Measurements from ENCODE around the gene MAP3K6.

MAP3K6 gene

DNA sequence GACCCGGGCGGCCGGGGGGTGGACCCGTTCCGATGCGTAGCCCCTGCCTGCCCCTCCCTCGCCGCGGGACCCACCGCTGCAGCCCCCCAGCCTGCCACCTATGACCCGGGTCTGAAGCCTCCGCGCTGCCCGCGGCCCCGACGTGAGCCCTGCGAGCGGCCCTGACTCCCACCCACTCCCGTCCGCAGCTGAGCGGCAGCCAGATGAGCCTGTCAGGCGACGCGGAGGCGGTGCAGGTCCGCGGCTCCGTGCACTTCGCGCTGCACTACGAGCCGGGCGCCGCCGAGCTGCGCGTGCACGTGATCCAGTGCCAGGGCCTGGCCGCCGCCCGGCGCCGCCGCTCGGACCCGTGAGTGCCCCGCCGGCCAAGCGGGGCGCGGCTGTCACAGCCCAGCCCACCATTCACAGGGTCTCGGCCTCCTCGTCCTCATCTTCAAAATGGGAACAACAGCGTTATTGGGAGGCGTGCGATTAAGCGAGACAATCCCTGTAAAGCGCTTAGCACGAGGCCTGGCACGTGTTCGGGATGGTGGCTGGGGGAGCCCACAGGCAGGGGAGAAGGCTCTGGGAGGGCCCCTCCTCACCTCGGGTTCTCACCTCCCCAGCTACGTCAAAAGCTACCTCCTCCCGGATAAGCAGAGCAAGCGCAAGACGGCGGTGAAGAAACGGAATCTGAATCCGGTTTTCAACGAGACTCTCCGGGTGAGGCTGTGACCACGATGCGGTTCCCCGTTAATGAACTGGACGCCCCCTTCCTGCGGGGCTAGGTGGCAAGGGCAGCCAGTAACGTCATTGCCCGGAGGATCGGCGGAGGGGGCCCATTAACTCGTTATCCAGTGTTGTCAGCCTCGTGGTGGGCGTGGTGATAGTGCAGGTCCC, 16.7 kb downstream of the MAP3K6 start:
- Histone ChIP-seq H3K27ac (no peak overlapping the region), H3K27me3 (peaks cover 0 to 31% of the 10 kb centered on the region in 2 donors), H3K4me3 (peak overlapping the region; percentile 39 to 50), H3K9me3 (no peaks in the 10 kb centered on the region), H3K4me1 (peaks cover 0 to 29% (median 26%) of the 10 kb centered on the region in 4 donors), H3K36me3 (peaks cover 1 to 23% (median 14%) of the 10 kb centered on the region in 3 donors)
- DNase-seq: no peak
- TF ChIP-seq, protein P1, sequence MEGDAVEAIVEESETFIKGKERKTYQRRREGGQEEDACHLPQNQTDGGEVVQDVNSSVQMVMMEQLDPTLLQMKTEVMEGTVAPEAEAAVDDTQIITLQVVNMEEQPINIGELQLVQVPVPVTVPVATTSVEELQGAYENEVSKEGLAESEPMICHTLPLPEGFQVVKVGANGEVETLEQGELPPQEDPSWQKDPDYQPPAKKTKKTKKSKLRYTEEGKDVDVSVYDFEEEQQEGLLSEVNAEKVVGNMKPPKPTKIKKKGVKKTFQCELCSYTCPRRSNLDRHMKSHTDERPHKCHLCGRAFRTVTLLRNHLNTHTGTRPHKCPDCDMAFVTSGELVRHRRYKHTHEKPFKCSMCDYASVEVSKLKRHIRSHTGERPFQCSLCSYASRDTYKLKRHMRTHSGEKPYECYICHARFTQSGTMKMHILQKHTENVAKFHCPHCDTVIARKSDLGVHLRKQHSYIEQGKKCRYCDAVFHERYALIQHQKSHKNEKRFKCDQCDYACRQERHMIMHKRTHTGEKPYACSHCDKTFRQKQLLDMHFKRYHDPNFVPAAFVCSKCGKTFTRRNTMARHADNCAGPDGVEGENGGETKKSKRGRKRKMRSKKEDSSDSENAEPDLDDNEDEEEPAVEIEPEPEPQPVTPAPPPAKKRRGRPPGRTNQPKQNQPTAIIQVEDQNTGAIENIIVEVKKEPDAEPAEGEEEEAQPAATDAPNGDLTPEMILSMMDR (IDR thresholded peaks at IDR 0.05): peak in 1 of 2 experiments; percentile 4
- intact Hi-C loops (cut with DNase I; ENCODE audit: low total_unique reads): loop anchor here (10.0 kb wide), 1 partner anchor 45 kb away; no protein-coding TSS in a partner anchor

DNA sequence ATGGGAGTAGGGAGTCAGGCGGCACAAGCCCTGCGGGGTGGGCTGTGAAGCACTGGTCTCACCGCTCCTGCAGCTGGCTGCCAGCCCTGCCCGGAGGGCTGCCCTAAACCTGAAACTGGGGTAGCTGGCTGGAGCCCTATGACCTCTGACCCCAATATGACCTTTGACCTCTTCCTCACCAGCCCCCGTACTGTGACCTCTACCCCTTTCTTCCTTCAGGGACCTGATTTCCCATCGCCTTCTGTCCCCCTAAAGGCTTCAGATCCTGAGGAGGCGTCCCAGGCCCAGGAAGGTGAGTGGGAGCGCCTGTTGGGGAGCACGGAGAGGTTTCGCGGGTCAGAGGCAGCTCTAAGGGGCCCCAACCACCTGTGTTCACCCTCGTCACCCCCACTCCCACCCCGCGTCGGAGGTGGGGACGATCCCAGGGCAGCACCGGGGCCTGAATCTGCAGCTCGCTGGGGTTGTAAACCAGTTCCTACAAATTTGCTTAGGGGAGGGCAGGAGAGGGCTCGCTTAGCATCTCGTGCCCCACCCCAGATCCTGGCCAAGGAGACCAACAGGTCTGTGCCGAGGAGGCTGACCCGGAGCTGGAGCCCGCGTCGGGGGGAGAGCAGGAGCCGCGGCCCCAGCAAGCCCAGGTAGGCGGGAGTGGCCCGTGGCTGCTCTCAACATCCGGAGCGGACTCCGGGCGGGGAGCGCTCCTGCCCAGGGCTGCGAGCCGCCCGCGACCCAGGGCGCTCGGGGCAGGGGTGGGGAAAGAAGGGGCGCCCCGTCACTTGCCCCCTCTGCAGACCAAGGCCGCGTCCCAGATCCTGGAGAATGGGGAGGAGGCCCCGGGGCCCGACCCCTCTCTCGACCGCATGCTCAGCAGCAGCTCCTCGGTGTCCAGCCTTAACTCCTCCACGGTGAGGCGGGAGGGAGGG, 17.6 kb downstream of the MAP3K6 start:
- Histone ChIP-seq H3K9me3 (no peaks in the 10 kb centered on the region), H3K36me3 (peaks cover 0 to 14% (median 7%) of the 10 kb centered on the region in 3 donors), H3K27ac (no peak overlapping the region), H3K27me3 (peaks cover 0 to 31% of the 10 kb centered on the region in 2 donors), H3K4me1 (peaks cover 0 to 29% (median 26%) of the 10 kb centered on the region in 4 donors), H3K4me3 (peak overlapping the region; percentile 39 to 50)
- TF ChIP-seq, protein P1 (IDR thresholded peaks at IDR 0.05): no peak
- DNase-seq: no peak
- intact Hi-C loops (cut with DNase I; ENCODE audit: low total_unique reads): no loop called here

DNA sequence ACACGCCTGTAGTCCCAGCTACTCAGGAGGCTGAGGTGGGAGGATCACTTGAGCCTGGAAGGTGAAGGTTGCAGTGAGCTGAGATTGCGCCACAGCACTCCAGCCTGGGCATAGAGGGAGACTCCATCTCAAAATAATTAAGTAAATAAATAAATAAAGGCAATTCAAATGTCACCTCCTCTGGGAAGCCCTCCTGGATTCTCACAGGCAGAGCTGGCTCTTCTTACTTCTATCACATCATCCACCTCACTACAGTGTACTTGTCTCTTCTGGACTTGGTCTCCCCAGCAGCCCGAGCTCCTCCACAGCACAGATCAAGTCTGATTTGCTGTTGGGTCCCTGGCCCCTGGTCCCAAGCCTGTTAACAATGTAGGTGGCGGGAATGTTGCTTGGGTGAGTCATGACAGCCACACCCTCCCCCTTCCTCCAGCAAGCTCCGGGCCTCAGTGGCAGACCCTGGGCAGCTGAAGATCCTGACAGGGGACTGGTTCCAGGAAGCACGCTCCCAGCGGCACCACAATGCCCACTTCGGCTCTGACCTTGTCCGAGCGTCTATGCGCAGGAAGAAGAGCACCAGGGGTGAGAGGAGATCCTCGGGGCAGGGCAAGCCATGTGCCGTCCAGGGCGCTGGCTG, 19.7 kb downstream of the MAP3K6 start:
- DNase-seq: no peak
- H3K27ac ChIP-seq: no peak overlapping the region

GRCh38 chr1:27346357-27346756, 20.4 kb downstream of the MAP3K6 start:
- H3K4me1 ChIP-seq: peaks cover 0 to 27% (median 23%) of the 10 kb centered on the region in 4 donors
- H3K4me3 ChIP-seq: no peak overlapping the region
- H3K9me3 ChIP-seq: no peaks in the 10 kb centered on the region
- H3K27me3 ChIP-seq: peaks cover 0 to 31% of the 10 kb centered on the region in 2 donors
- DNase-seq: no peak
- intact Hi-C loops (cut with DNase I; ENCODE audit: low total_unique reads): no loop called here
- TF ChIP-seq, protein P1 (IDR thresholded peaks at IDR 0.05): no peak
- no peak overlapping the region for H3K27ac ChIP-seq
- no peaks in the 10 kb centered on the region for H3K36me3 ChIP-seq

More for the DNA sequence above, 19.7 kb downstream of the MAP3K6 start:
- Histone ChIP-seq H3K4me3 (no peak overlapping the region), H3K36me3 (no peaks in the 10 kb centered on the region), H3K9me3 (no peaks in the 10 kb centered on the region), H3K27me3 (peaks cover 0 to 31% of the 10 kb centered on the region in 2 donors), H3K4me1 (peaks cover 0 to 29% (median 26%) of the 10 kb centered on the region in 4 donors)
- intact Hi-C loops (cut with DNase I; ENCODE audit: low total_unique reads): no loop called here
- TF ChIP-seq, protein P1 (IDR thresholded peaks at IDR 0.05): no peak

DNA sequence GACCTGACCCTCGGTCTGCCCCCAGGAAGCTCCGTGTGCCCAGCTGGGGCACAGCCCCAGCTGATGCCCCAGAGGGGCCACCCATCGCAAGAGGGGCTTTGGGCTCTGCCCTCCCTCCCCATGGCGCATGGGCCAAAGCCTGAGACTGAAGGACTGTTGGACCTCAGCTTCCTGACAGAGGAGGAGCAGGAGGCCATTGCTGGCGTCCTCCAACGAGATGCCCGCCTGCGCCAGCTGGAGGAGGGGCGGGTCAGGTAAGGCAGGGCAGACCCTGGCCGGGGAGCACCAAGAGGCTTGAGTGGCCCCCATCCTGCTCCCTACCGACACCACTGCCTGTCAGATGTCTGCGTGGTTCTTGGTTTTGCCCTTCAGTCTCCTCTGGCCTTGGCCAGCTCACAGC, 21.5 kb downstream of the MAP3K6 start:
- Histone ChIP-seq H3K4me1 (peaks cover 0 to 16% (median 12%) of the 10 kb centered on the region in 4 donors), H3K36me3 (no peaks in the 10 kb centered on the region), H3K9me3 (no peaks in the 10 kb centered on the region), H3K27me3 (peaks cover 0 to 29% of the 10 kb centered on the region in 2 donors), H3K27ac (no peak overlapping the region), H3K4me3 (no peak overlapping the region)
- DNase-seq: no peak
- intact Hi-C loops (cut with DNase I; ENCODE audit: low total_unique reads): no loop called here
- TF ChIP-seq, protein P1 (IDR thresholded peaks at IDR 0.05): no peak
